Ishikawa (cell line): ENCODE results near the gene TMEM234.

Experiments used
- CEBPB ChIP-seq: IDR thresholded peaks from 2 replicates; pipeline ENCODE4 v1.6.1; 2012
- EP300 ChIP-seq: IDR thresholded peaks from 2 replicates; pipeline ENCODE4 v1.6.1; 2012; ENCODE audit warnings: borderline replicate concordance
- RAD21 ChIP-seq: IDR thresholded peaks from 2 replicates; pipeline ENCODE4 v1.6.1; 2012; ENCODE audit warnings: low read depth
- TAF1 ChIP-seq: IDR thresholded peaks from 2 replicates; pipeline ENCODE4 v1.6.1; 2012; ENCODE audit warnings: low read depth, mild to moderate bottlenecking
- YY1 ChIP-seq: IDR thresholded peaks from 2 replicates; pipeline ENCODE4 v1.6.1; 2012; ENCODE audit warnings: low read depth

DNA sequence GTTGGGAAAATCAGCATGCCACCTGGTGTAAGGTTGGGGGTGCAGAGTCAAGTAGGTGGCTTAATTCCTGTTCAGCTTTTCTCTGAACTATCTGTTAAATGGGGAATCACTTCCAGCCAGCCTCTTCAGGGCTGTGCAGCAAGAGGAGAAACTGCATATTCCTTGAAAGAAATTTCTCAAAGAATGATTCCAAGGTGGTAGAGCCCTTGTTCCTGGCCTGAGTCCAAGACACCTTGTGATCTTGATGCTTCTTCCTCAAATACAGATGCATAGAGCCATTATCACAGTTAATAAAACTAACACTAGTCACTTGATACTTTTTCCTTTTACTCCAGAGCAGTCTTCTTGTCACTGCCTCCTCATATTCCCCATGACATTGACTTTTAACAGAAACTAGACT, 37.5 kb downstream of the TMEM234 start:
- no peak for TF ChIP-seq RAD21
- TF ChIP-seq CEBPB, result no peak
- TF ChIP-seq EP300, result no peak
- no peak for TF ChIP-seq YY1
- TF ChIP-seq TAF1, result no peak
